ENCODE measurements around the gene LCNL1.

The LCNL1 gene

DNA sequence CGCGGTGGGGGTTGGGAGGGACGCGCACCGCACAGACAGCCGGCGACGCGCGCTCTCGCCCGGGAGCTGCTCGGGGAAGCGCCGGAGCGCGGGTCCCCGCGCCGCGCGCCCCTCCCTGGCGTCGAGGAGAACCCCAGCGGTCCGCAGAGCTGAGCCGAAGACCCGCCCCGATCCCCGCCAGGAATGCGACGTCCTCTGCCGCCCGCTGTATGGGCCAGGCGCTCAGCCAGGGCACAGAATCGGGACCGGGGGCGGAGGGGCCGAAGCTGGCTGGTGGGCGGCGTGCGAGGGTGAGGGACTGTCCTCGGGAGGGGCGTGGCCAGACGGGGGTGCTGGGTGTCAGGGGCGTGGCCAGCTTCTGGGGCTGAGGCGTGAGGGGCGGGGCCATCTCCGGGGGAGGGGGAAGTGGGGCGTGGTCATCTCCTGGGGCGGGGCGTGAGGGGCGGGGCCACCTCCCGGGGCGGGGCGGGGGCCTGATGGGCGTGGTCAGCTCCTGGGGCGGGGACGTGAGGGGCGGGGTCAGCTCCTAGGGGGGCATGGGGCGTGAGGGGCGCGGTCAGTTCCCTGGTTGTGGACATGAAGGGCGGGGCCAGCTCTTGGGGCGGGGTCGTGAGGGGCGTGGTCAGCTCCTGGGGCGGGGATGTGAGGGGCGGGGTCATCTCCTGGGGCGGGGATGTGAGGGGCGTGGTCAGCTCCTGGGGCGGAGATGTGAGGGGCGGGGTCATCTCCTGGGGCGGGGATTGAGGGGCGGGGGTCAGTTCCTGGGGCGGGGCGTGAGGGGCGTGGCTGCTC lies 4.5 kb upstream of the LCNL1 start:
- H3K4me3 ChIP-seq (ENCODE audit: low read depth, low read length), result no peak overlapping the region
- TF ChIP-seq, protein P1, sequence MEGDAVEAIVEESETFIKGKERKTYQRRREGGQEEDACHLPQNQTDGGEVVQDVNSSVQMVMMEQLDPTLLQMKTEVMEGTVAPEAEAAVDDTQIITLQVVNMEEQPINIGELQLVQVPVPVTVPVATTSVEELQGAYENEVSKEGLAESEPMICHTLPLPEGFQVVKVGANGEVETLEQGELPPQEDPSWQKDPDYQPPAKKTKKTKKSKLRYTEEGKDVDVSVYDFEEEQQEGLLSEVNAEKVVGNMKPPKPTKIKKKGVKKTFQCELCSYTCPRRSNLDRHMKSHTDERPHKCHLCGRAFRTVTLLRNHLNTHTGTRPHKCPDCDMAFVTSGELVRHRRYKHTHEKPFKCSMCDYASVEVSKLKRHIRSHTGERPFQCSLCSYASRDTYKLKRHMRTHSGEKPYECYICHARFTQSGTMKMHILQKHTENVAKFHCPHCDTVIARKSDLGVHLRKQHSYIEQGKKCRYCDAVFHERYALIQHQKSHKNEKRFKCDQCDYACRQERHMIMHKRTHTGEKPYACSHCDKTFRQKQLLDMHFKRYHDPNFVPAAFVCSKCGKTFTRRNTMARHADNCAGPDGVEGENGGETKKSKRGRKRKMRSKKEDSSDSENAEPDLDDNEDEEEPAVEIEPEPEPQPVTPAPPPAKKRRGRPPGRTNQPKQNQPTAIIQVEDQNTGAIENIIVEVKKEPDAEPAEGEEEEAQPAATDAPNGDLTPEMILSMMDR (IDR thresholded peaks at IDR 0.05; ENCODE audit: borderline replicate concordance, insufficient read depth, low read depth, low read length), result no peak

DNA sequence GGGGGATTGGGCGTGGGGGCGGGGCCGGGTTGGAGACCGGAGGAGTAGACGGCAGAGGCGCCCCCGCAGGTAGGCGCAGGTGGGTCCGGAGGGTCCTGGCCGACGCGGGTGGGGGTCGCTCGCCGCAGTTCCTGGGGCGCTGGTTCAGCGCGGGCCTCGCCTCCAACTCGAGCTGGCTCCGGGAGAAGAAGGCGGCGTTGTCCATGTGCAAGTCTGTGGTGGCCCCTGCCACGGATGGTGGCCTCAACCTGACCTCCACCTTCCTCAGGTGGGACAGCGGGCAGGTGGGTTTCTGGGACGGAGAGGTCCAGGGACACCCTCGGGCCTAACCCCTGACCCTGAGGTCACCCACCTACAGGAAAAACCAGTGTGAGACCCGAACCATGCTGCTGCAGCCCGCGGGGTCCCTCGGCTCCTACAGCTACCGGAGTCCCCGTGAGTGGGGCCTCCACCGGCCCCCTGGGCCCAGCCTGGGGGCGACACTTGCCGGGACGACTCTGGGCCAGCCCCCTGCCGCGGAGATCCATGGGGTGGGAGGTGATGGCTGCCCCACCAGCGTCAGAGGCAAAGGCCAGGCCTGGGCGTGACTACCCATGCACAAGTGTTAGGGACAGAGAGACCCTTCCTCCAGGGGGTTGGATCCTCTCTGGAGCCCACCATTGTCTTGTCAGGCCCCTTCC lies 3.8 kb upstream of the LCNL1 start:
- TF ChIP-seq, protein P1 (IDR thresholded peaks at IDR 0.05; ENCODE audit: borderline replicate concordance, insufficient read depth, low read depth, low read length), result no peak
- no peak overlapping the region for H3K4me3 ChIP-seq (ENCODE audit: low read depth, low read length)

DNA sequence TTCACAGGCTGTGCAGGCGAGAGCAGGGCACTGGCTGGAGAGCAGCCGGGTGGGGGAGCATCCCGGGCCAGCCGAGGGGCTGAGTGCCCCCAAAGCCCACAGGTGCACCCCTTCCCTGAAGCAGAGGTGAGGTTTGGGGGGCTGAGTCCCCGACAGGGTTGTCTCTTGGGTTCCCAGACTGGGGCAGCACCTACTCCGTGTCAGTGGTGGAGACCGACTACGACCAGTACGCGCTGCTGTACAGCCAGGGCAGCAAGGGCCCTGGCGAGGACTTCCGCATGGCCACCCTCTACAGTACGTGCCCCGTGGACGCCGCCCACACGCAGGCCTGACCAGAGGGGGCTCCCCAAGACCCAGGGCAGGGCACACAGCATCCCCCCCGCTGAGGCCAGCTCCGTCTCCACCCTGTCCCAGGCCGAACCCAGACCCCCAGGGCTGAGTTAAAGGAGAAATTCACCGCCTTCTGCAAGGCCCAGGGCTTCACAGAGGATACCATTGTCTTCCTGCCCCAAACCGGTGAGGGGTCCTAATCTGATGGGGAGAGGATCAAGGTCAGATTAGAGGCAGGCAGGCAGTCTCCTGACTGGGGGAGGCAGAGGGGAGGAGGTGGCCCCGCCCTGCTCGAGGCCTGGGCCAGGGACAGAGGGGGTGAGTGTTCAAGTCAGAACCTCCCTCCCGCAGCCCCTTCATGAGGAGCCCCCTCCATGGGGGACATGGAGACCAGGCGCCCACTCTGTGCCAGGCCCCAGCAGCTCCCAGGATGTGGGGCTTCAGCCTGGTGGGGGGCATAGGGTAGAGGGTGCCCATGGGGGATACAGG lies 2.8 kb upstream of the LCNL1 start:
- TF ChIP-seq, protein P1 (IDR thresholded peaks at IDR 0.05; ENCODE audit: borderline replicate concordance, insufficient read depth, low read depth, low read length), result no peak
- H3K4me3 ChIP-seq (ENCODE audit: low read depth, low read length), result no peak overlapping the region

DNA sequence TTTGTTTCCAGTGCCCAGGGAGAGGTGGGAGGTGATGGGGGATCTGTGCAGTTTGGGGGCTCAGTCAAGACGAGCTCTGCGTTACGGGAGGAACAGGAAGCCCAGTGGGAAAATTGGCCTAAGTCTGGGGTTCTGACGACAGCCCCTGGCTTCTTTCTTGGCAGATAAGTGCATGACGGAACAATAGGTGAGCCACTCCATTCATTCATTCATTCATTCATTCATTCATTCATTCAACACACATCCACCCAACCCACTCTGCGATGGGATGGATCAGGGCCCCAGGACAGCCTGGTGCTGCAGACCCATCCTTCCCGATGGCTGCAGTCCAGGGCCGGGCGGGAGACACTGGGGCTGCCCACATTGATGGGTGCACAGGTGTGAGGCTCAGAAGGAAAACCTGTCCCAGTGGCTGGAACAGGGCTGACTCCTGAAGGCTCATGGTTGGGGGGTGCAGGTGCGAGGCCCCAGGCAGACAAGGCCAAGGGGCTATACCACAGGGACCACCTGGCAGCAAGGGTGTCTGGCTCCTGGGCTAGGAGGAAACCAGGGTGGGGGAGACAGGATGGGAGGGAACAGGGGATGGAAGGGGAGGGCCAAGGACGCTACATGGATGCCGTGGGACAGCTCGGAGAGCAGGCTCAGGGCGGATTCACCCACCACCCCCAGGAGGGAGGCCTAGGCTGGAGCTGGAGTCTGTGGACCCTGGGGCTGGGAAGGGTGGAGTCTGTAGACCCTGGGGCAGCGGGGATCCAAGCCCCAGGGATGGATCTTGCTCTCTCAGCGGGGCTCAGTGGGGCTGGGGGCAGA lies 1.9 kb upstream of the LCNL1 start:
- TF ChIP-seq, protein P1 (IDR thresholded peaks at IDR 0.05; ENCODE audit: borderline replicate concordance, insufficient read depth, low read depth, low read length), result no peak
- no peak overlapping the region for H3K4me3 ChIP-seq (ENCODE audit: low read depth, low read length)

DNA sequence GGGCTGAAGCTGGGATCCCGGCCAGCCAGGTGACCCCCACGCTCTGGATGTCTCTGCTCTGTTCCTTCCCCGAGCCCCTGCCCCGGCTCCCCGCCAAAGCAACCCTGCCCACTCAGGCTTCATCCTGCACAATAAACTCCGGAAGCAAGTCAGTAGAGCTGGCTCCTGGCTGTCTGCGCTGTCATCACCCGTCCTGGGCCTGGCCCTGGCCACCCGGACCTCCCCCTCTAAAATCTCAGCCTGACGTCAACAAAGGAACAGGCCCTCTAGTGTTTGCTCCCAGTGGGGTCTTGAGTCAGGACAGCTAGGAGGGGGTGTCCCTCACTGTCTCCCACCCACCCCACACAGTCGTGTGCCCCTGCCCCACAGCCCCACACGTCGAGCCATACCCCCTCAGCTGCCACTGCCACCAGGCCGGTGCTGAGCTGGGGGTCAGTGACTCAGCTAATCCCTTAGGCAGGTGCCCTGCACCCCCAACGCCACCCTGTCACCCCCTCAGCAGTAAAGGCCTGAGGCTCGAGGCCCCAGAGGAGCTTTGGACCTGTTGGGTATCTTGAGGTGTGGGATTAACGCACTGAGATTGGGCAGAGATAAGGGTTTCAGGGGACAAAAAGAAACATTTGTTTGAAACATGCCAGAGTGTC lies 1.1 kb upstream of the LCNL1 start:
- TF ChIP-seq, protein P1 (IDR thresholded peaks at IDR 0.05; ENCODE audit: borderline replicate concordance, insufficient read depth, low read depth, low read length), result no peak

DNA sequence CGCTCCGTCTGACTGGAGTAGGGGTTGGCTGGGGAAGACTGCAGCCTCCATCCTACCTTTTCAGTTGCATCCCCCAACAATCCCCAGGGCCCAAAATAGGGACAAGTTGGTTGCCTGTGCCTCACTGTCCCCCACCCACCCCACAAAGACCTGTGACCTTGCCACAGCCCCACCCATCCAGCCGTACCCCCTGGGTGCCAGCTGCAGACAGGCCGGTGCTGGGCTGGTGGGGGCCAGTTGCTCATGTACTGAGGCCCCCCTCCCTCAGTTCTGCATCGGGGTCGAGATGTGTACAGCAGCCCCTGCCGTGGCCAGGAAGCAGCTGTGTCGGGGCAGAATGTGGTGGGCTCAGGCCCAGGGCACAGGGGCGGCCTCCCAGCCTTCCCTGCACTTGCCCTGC lies 374 bp downstream of the LCNL1 start:
- H3K4me3 ChIP-seq (ENCODE audit: low read depth, low read length), result no peak overlapping the region
- TF ChIP-seq, protein P1 (IDR thresholded peaks at IDR 0.05; ENCODE audit: borderline replicate concordance, insufficient read depth, low read depth, low read length), result no peak

More for the DNA sequence above, 1.1 kb upstream of the LCNL1 start:
- H3K4me3 ChIP-seq (ENCODE audit: low read depth, low read length), result no peak overlapping the region

Data from GM12875 (cell line).